ENCODE results near the gene DIAPH2. TPM values are rescaled to one million over a fixed set of nuclear protein-coding genes. Genes with fewer than 3 reads are reported as not detected.

DIAPH2 gene
- total RNA-seq, 2 donors from 2014 or later, result 11.6 to 12.7 TPM

GRCh38 chrX:96776966-96777365, 92.3 kb downstream of the DIAPH2 start:
- DNase-seq (ENCODE audit: low spot score), result no peak
- Histone ChIP-seq H3K9me3 (no peaks in the 10 kb centered on the region), H3K27me3 (no peaks in the 10 kb centered on the region), H3K36me3 (no peaks in the 10 kb centered on the region), H3K4me3 (no peak overlapping the region), H3K27ac (no peak overlapping the region), H3K4me1 (no peaks in the 10 kb centered on the region)
- no peak for TF ChIP-seq CTCF (IDR thresholded peaks at IDR 0.05)

DNA sequence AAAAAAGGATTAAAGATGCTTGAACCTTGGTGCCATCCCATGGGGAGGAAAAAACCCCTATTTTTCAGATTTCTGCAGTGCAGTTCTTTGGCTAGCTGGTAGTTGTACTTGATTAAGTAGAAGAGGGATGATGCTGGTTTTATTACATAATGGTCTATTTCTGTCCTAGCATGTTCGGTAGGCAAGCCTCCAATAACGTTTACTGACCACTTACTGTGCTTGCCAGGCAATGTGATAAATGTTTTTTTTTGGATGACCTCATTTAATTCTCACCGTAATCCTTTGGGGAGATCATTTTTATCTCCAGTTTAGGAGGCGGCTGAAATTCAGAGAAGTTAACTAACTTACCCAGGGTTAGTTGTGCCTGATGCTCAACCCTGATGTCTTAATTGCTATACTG, 106.9 kb downstream of the DIAPH2 start:
- DNase-seq (ENCODE audit: low spot score), result no peak
- Histone ChIP-seq H3K4me3 (no peak overlapping the region), H3K9me3 (no peaks in the 10 kb centered on the region), H3K36me3 (no peaks in the 10 kb centered on the region), H3K27me3 (no peaks in the 10 kb centered on the region), H3K4me1 (no peaks in the 10 kb centered on the region), H3K27ac (no peak overlapping the region)
- TF ChIP-seq CTCF (IDR thresholded peaks at IDR 0.05), result no peak

GRCh38 chrX:96792047-96792446, 107.4 kb downstream of the DIAPH2 start:
- H3K4me1 ChIP-seq, result no peaks in the 10 kb centered on the region
- no peak for TF ChIP-seq CTCF (IDR thresholded peaks at IDR 0.05)
- H3K36me3 ChIP-seq, result no peaks in the 10 kb centered on the region
- H3K27ac ChIP-seq, result no peak overlapping the region
- no peaks in the 10 kb centered on the region for H3K27me3 ChIP-seq
- no peaks in the 10 kb centered on the region for H3K9me3 ChIP-seq
- no peak overlapping the region for H3K4me3 ChIP-seq
- DNase-seq (ENCODE audit: low spot score), result no peak

GRCh38 chrX:96798982-96799381, 114.3 kb downstream of the DIAPH2 start:
- no peak overlapping the region for H3K4me3 ChIP-seq
- no peak overlapping the region for H3K27ac ChIP-seq
- H3K9me3 ChIP-seq, result no peaks in the 10 kb centered on the region
- no peak for TF ChIP-seq CTCF (IDR thresholded peaks at IDR 0.05)
- H3K27me3 ChIP-seq, result no peaks in the 10 kb centered on the region
- no peaks in the 10 kb centered on the region for H3K4me1 ChIP-seq
- DNase-seq (ENCODE audit: low spot score), result no peak
- H3K36me3 ChIP-seq, result no peaks in the 10 kb centered on the region

DNA sequence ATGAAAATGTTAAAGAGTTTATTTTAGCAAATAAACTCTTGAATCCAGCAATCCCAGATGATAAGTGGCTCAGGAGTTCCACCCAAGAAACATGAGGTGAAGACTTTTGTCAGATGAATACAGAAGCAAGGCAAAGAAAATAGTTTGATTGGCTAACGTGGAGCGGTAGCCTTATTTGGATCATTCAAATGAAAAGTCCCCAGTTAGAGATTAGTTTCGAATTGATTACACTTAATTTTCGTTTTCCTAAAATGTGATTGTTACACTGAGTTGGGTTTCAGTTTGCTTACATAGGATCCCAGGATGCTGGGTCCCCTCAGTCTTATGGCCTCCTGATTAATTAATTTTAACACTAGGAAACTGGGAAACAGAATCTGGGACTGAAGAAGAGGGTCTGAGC, 122.7 kb downstream of the DIAPH2 start:
- no peak for DNase-seq (ENCODE audit: low spot score)
- H3K4me1 ChIP-seq, result no peaks in the 10 kb centered on the region
- H3K4me3 ChIP-seq, result no peak overlapping the region
- no peaks in the 10 kb centered on the region for H3K27me3 ChIP-seq
- H3K27ac ChIP-seq, result no peak overlapping the region
- H3K9me3 ChIP-seq, result peaks cover 0 to 4% of the 10 kb centered on the region in 2 donors
- no peaks in the 10 kb centered on the region for H3K36me3 ChIP-seq
- TF ChIP-seq CTCF (IDR thresholded peaks at IDR 0.05), result no peak

- no peak overlapping the region for H3K4me3 ChIP-seq
- no peak for DNase-seq (ENCODE audit: low spot score)
- no peaks in the 10 kb centered on the region for H3K27me3 ChIP-seq
- no peaks in the 10 kb centered on the region for H3K9me3 ChIP-seq
- TF ChIP-seq CTCF (IDR thresholded peaks at IDR 0.05), result no peak
- no peaks in the 10 kb centered on the region for H3K36me3 ChIP-seq
- no peak overlapping the region for H3K27ac ChIP-seq
- no peaks in the 10 kb centered on the region for H3K4me1 ChIP-seq
Observed at GRCh38 chrX:96820935-96821334, 136.3 kb downstream of the DIAPH2 start.
